ENCODE data around the gene DIRAS1.
"Not testable (repeated sequence)": the region's sequence is repeated elsewhere in the genome, so short reads cannot be mapped to it uniquely, and the experiment has no call there.

DIRAS1 gene

GRCh38 chr19:2668175-2668763, 52.9 kb downstream of the DIRAS1 start:
- no peak for DNase-seq

GRCh38 chr19:2667349-2667748, 53.8 kb downstream of the DIRAS1 start:
- DNase-seq, result not testable (repeated sequence)

GRCh38 chr19:2666344-2666994, 54.7 kb downstream of the DIRAS1 start:
- no peak for DNase-seq

- DNase-seq, result no peak
Measured at GRCh38 chr19:2665103-2665502, 56.1 kb downstream of the DIRAS1 start.

Data from NCI-H1436 treated with DMSO at 0.1 percent for 48 hours (cell line).